ENCODE data around the gene TMEM239. TPM values are rescaled to one million over a fixed set of nuclear protein-coding genes. Genes with fewer than 3 reads are reported as not detected.

TMEM239 gene
- total and polyA plus RNA-seq, 2 of the 8 experiments (the other 6 are each of a cell fraction or from before 2014, with no cell fraction given), result not detected

- H2AFZ ChIP-seq (ENCODE audit: low read length), result no peak overlapping the region
- H3K4me1 ChIP-seq (replicated peaks in 1 of 4; ENCODE audit: control insufficient read depth in 3 of 4, insufficient read depth in 4 of 4, low read length in 3 of 4), result peaks cover 0 to 4% (median 0%) of the 10 kb centered on the region in 4 experiments; a peak in 3 of 7 replicates
- H3K36me3 ChIP-seq (ENCODE audit: control insufficient read depth in 2 of 4, insufficient read depth in 4 of 4, low read length in 3 of 4), result no peaks in the 10 kb centered on the region
- no peak overlapping the region for H3K18ac ChIP-seq (ENCODE audit: extremely low read depth, low read length)
- CTCF ChIA-PET (ENCODE audit: partially characterized antibody), result interaction anchor here (1.1 to 5.4 kb wide), 6 partner anchors 16 to 175 kb away, joined by 4 to 94 read pairs (median 5); no protein-coding TSS in a partner anchor
- no peaks in the 10 kb centered on the region for H3K27me3 ChIP-seq (replicated peaks in 1 of 4; ENCODE audit: control insufficient read depth in 3 of 4, extremely low read depth in 1 of 4, insufficient read depth in 3 of 4, low read length in 3 of 4)
- H2BK12ac ChIP-seq (ENCODE audit: low read depth, low read length), result no peak overlapping the region
- H2BK120ac ChIP-seq (replicated peaks; ENCODE audit: low read depth, low read length), result no peak overlapping the region
- no peak overlapping the region for H2BK15ac ChIP-seq (ENCODE audit: low read length)
- H3K4me3 ChIP-seq (ENCODE audit: extremely low read depth in 1 of 4, insufficient read depth in 2 of 4, low read depth in 3 of 4, low read length in 4 of 4), result no peak overlapping the region
- H2BK20ac ChIP-seq (ENCODE audit: low read length), result no peak overlapping the region
- no peaks in the 10 kb centered on the region; the same call in 1 of the 2 replicates for H3K23me2 ChIP-seq (ENCODE audit: low read depth, low read length)
- no peak overlapping the region for H3K4me2 ChIP-seq (ENCODE audit: insufficient read depth in 1 of 2, low read depth in 2 of 2, low read length in 2 of 2)
- FAIRE-seq (no peak), DNase-seq (ENCODE audit: low read depth in 1 of 2, low spot score in 2 of 2) (no peak)
- no peaks in the 10 kb centered on the region for H3K79me1 ChIP-seq (ENCODE audit: low read depth, low read length)
- no peak overlapping the region for H3K14ac ChIP-seq (ENCODE audit: insufficient read length)
- WGBS, 2 experiments (ENCODE audit: extremely low coverage in 1 of 2, insufficient coverage in 1 of 2, insufficient read length in 1 of 2, insufficient replicate concordance in 2 of 2, low coverage in 1 of 2, low lambda C conversion rate in 2 of 2, missing lambda C conversion rate in 1 of 2), result 87% methylated on average over 4 of the region's 4 CpGs; no CpG with 5 or more reads in 1 of the 2 experiments
- H4K20me1 ChIP-seq (replicated peaks in 1 of 2; ENCODE audit: control insufficient read depth in 1 of 2, insufficient read depth in 2 of 2, low read length in 2 of 2), result no peaks in the 10 kb centered on the region
- no peak overlapping the region for H4K8ac ChIP-seq (ENCODE audit: extremely low read depth, insufficient read depth, low read length)
- H4K5ac ChIP-seq (ENCODE audit: insufficient read length, low read depth, low read length), result no peak overlapping the region
- H2AK5ac ChIP-seq (ENCODE audit: low read depth, low read length), result no peak overlapping the region
- H3K79me2 ChIP-seq (ENCODE audit: control insufficient read depth in 1 of 2, insufficient read depth in 2 of 2, low read length in 2 of 2), result no peaks in the 10 kb centered on the region
- no peak overlapping the region for H3K56ac ChIP-seq (replicated peaks; ENCODE audit: insufficient read length, low read depth, low read length)
- POLR2A ChIA-PET (ENCODE audit: partially characterized antibody), result interaction anchor here (1.4 kb wide), 1 partner anchor 9 kb away, joined by 5 read pairs; the partner anchor contains the start of genes PCED1A and VPS16
- H3K4ac ChIP-seq (replicated peaks; ENCODE audit: insufficient read length, low read depth, low read length), result no peak overlapping the region
- H3K9me3 ChIP-seq (ENCODE audit: insufficient read depth in 2 of 2, low read depth in 1 of 2, low read length in 1 of 2), result no peaks in the 10 kb centered on the region
- no peak overlapping the region for H3K9ac ChIP-seq (replicated peaks in 1 of 4; ENCODE audit: extremely low read depth in 1 of 4, low read depth in 3 of 4, low read length in 3 of 4)
- no peak overlapping the region for H2BK5ac ChIP-seq (ENCODE audit: low read depth, low read length)
- H4K91ac ChIP-seq (replicated peaks; ENCODE audit: insufficient read length, low read length), result no peak overlapping the region
- H3K23ac ChIP-seq (ENCODE audit: insufficient read length), result no peak overlapping the region
- H3K27ac ChIP-seq (ENCODE audit: low read depth, low read length), result no peak overlapping the region
Measured at GRCh38 chr20:2849529-2849928, 33.4 kb downstream of the TMEM239 start.

Data from H1 (cell line).